Natural killer cell (primary cell): ENCODE measurements around the gene CMSS1. TPM values are rescaled to one million over a fixed set of nuclear protein-coding genes. Genes with fewer than 3 reads are reported as not detected.

Experiments
- ATAC-seq, 3 donors: fragments of 150-1000 bp in 2 of 3; fragments of 200-7000 bp in 1 of 3; cut with Tn5 transposase; 1 replicate in 1 of 3; 2 replicates in 2 of 3; pipeline ENCODE4 v1.10.0; 2021; ENCODE audit warnings: mild to moderate bottlenecking in 2 of 3, moderate library complexity in 2 of 3
- DNase-seq, 2 donors: peaks; one replicate each; pipeline versions ENCODE4 v3.0.0 to v3.0.0-alpha.2; 2013 to 2021; ENCODE audit warnings: mixed read lengths in 1 of 2
- H3K27ac ChIP-seq: one replicate; pipeline ENCODE4 v1.5.1; 2013; ENCODE audit warnings: mild to moderate bottlenecking, low read length
- H3K27me3 ChIP-seq: one replicate; pipeline ENCODE4 v1.6.1; 2013; ENCODE audit warnings: low read length; ENCODE audit not compliant: control insufficient read depth, insufficient read depth
- H3K36me3 ChIP-seq: one replicate; pipeline ENCODE4 v1.6.1; 2013; ENCODE audit warnings: low read length; ENCODE audit not compliant: control insufficient read depth, insufficient read depth
- H3K4me1 ChIP-seq: one replicate; pipeline ENCODE4 v1.6.1; 2013; ENCODE audit warnings: low read length; ENCODE audit not compliant: control insufficient read depth, insufficient read depth
- H3K4me3 ChIP-seq: one replicate; pipeline ENCODE4 v1.5.1; 2013; ENCODE audit warnings: low read length
- H3K9me3 ChIP-seq: one replicate; pipeline ENCODE4 v1.6.1; 2013; ENCODE audit warnings: low read length; ENCODE audit not compliant: control insufficient read depth, insufficient read depth
- H3K27ac Mint-ChIP-seq, 2 donors: one replicate each; pipeline ENCODE4 v1.8.0; 2022; ENCODE audit warnings: mild to moderate bottlenecking in 2 of 2, mixed read lengths in 2 of 2, moderate library complexity in 1 of 2
- H3K27me3 Mint-ChIP-seq, 2 donors: one replicate each; pipeline ENCODE4 v1.8.0; 2022; ENCODE audit warnings: low read depth in 2 of 2, mixed read lengths in 2 of 2
- H3K36me3 Mint-ChIP-seq: one replicate; pipeline ENCODE4 v1.8.0; 2022; ENCODE audit warnings: mixed read lengths
- H3K4me1 Mint-ChIP-seq, 2 donors: one replicate each; pipeline ENCODE4 v1.8.0; 2022; ENCODE audit warnings: mixed read lengths in 2 of 2
- H3K4me3 Mint-ChIP-seq: one replicate; pipeline ENCODE4 v1.8.0; 2022; ENCODE audit warnings: mild to moderate bottlenecking, moderate library complexity, mixed read lengths
- H3K9me3 Mint-ChIP-seq, 2 donors: one replicate each; pipeline ENCODE4 v1.8.0; 2022; ENCODE audit warnings: mixed read lengths in 2 of 2
- WGBS: methylation state at CpG from one replicate; pipeline ENCODE4 v1.1.7; 2013; ENCODE audit warnings: missing lambda C conversion rate; ENCODE audit not compliant: insufficient coverage; 5-methylcytosine and 5-hydroxymethylcytosine counted together
- intact Hi-C: fragments of 100-400 bp; cut with micrococcal nuclease; formaldehyde crosslinking; loops from one replicate; pipeline ENCODE4 v1.14.2; 2022
- total RNA-seq, 4 donors: library from RNA; stranded (reverse); fragments of 120-200 nt in 1 of 4; gene quantifications; one replicate each; pipeline versions ENCODE4 v1.2.3 to v1.2.4, GENCODE V29; 2013 to 2022
- TF ChIP-seq, protein P1 (sequence below): fragments of 200-600 bp; IDR thresholded peaks from one replicate; pipeline ENCODE4 v1.8.0; 2022; ENCODE audit warnings: antibody characterized with exemption

CMSS1 gene
- total RNA-seq, 3 donors from 2014 or later (not counting 1 experiment from before 2014, with no cell fraction given), result 7.8 to 12.7 (median 9.2) TPM

DNA sequence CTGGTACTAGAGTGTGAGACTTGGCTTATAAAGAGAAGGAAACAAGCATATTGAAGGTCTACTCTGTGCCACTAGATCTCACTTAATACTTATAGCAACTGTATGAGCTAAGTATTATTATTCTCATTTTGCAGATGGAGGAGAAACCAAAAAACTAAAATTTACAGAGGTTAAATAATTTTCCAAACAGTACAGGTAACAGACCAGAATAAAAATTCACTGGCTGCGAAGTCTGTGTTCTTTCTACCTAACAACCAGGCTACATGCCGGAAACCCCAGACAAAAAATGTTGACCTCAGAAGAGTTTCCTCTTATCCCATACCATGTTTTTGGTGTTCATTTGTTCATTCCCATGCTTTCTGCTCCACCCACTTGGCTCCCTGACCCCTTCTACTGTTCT is 46.6 kb downstream of the CMSS1 start:
- Histone ChIP-seq H3K4me1 (no peaks in the 10 kb centered on the region), H3K27me3 (no peaks in the 10 kb centered on the region), H3K27ac (no peak overlapping the region), H3K36me3 (no peaks in the 10 kb centered on the region), H3K4me3 (no peak overlapping the region), H3K9me3 (no peaks in the 10 kb centered on the region)
- no peak overlapping the region for H3K4me3 Mint-ChIP-seq
- H3K36me3 Mint-ChIP-seq, result no peaks in the 10 kb centered on the region
- DNase-seq (no peak), ATAC-seq (no peak)
- TF ChIP-seq, protein P1, sequence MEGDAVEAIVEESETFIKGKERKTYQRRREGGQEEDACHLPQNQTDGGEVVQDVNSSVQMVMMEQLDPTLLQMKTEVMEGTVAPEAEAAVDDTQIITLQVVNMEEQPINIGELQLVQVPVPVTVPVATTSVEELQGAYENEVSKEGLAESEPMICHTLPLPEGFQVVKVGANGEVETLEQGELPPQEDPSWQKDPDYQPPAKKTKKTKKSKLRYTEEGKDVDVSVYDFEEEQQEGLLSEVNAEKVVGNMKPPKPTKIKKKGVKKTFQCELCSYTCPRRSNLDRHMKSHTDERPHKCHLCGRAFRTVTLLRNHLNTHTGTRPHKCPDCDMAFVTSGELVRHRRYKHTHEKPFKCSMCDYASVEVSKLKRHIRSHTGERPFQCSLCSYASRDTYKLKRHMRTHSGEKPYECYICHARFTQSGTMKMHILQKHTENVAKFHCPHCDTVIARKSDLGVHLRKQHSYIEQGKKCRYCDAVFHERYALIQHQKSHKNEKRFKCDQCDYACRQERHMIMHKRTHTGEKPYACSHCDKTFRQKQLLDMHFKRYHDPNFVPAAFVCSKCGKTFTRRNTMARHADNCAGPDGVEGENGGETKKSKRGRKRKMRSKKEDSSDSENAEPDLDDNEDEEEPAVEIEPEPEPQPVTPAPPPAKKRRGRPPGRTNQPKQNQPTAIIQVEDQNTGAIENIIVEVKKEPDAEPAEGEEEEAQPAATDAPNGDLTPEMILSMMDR, result no peak
- 98% methylated on average over 2 of the region's 2 CpGs for WGBS
- no peak overlapping the region for H3K27ac Mint-ChIP-seq
- peaks cover 15 to 16% of the 10 kb centered on the region in 2 donors for H3K4me1 Mint-ChIP-seq
- H3K9me3 Mint-ChIP-seq, result no peaks in the 10 kb centered on the region
- intact Hi-C loops, result no loop called here
- H3K27me3 Mint-ChIP-seq, result no peaks in the 10 kb centered on the region

DNA sequence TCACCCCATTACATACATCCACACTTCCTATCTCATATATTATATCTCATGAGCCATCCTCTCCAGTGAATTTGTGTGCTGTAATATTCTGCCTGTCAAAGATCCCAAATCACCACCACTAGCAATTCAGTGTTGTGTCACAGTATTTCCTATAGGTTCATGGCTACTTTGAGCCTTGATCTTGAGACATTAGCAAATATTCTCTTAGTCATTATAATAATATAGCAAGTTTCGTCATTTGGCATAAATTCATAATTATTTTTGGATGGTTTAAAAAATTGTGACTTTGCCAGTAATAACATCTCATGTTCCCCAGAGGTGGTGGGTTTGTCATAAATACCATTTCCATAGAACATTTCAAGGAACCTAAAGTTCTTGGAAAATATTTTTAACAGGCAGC is 47.7 kb downstream of the CMSS1 start:
- no CpG with 5 or more reads among the region's 1 CpG for WGBS
- no peaks in the 10 kb centered on the region for H3K27me3 ChIP-seq
- no peak overlapping the region for H3K4me3 ChIP-seq
- H3K36me3 Mint-ChIP-seq, result no peaks in the 10 kb centered on the region
- no peaks in the 10 kb centered on the region for H3K9me3 ChIP-seq
- no peaks in the 10 kb centered on the region for H3K36me3 ChIP-seq
- no peaks in the 10 kb centered on the region for H3K9me3 Mint-ChIP-seq
- H3K27ac Mint-ChIP-seq, result no peak overlapping the region
- H3K4me3 Mint-ChIP-seq, result no peak overlapping the region
- intact Hi-C loops, result no loop called here
- no peaks in the 10 kb centered on the region for H3K4me1 ChIP-seq
- ATAC-seq (no peak), DNase-seq (no peak)
- H3K27me3 Mint-ChIP-seq, result no peaks in the 10 kb centered on the region
- TF ChIP-seq, protein P1, result no peak
- peaks cover 15 to 16% of the 10 kb centered on the region in 2 donors for H3K4me1 Mint-ChIP-seq
- H3K27ac ChIP-seq, result no peak overlapping the region

DNA sequence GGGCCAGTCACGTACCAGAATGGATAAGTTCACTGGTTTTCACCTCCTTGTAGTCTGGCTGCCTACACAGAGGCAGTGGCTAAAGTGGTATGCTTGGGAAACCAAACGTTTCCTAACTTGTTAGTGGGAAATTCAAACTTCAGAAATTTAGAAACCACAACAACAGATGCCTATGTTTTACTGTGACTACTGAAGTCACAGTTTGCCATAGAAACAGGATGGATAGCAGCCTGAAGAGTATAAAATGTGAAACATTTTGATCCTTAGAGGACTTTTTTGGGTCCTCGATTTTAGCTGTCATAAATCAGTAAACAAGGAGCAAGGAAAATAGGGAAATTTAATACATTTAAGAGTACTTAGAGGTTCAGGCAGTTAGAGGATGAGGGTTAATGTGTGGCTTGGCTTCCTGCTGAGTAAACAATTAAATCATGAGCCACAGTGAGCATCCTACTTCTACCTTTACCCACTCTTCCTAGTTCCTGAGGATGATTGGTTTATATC is 48.6 kb downstream of the CMSS1 start:
- Mint-ChIP-seq H3K27ac (no peak overlapping the region), H3K27me3 (no peaks in the 10 kb centered on the region), H3K4me1 (peaks cover 15 to 16% of the 10 kb centered on the region in 2 donors), H3K9me3 (no peaks in the 10 kb centered on the region), H3K4me3 (no peak overlapping the region), H3K36me3 (no peaks in the 10 kb centered on the region)
- Histone ChIP-seq H3K36me3 (no peaks in the 10 kb centered on the region), H3K4me3 (no peak overlapping the region), H3K27ac (no peak overlapping the region), H3K9me3 (no peaks in the 10 kb centered on the region), H3K27me3 (no peaks in the 10 kb centered on the region), H3K4me1 (no peaks in the 10 kb centered on the region)
- DNase-seq (peak in 1 of 2 donors; percentile 30), ATAC-seq (peak in 2 of 3 donors; percentile 21 to 67)
- intact Hi-C loops, result no loop called here
- WGBS, result 13% methylated on average over 3 of the region's 3 CpGs
- TF ChIP-seq, protein P1, result no peak
